Measurements from ENCODE around the gene MRPS6.

MRPS6 gene

GRCh38 chr21:34187935-34188334 is 114.6 kb downstream of the MRPS6 start:
- TF ChIP-seq CTCF (IDR thresholded peaks at IDR 0.05; ENCODE audit: insufficient read depth, low read length, poor library complexity, severe bottlenecking) = no peak
- no peak for DNase-seq (ENCODE audit: extremely low read depth, insufficient read length)
- H3K27me3 ChIP-seq (replicated peaks; ENCODE audit: control insufficient read depth, insufficient read depth, low read length) = no peaks in the 10 kb centered on the region
- no peaks in the 10 kb centered on the region for H3K36me3 ChIP-seq (ENCODE audit: control insufficient read depth, insufficient read depth, low read length)
- H3K4me3 ChIP-seq (replicated peaks; ENCODE audit: low read depth, low read length) = no peak overlapping the region

GRCh38 chr21:34189506-34189905 is 116.1 kb downstream of the MRPS6 start:
- no peaks in the 10 kb centered on the region for H3K36me3 ChIP-seq (ENCODE audit: control insufficient read depth, insufficient read depth, low read length)
- H3K27me3 ChIP-seq (replicated peaks; ENCODE audit: control insufficient read depth, insufficient read depth, low read length) = no peaks in the 10 kb centered on the region
- no peak for TF ChIP-seq CTCF (IDR thresholded peaks at IDR 0.05; ENCODE audit: insufficient read depth, low read length, poor library complexity, severe bottlenecking)
- no peak overlapping the region for H3K4me3 ChIP-seq (replicated peaks; ENCODE audit: low read depth, low read length)
- no peak for DNase-seq (ENCODE audit: extremely low read depth, insufficient read length)

- TF ChIP-seq CTCF (IDR thresholded peaks at IDR 0.05; ENCODE audit: insufficient read depth, low read length, poor library complexity, severe bottlenecking) = no peak
- DNase-seq (ENCODE audit: extremely low read depth, insufficient read length) = no peak
- no peaks in the 10 kb centered on the region for H3K27me3 ChIP-seq (replicated peaks; ENCODE audit: control insufficient read depth, insufficient read depth, low read length)
- no peak overlapping the region for H3K4me3 ChIP-seq (replicated peaks; ENCODE audit: low read depth, low read length)
- no peaks in the 10 kb centered on the region for H3K36me3 ChIP-seq (ENCODE audit: control insufficient read depth, insufficient read depth, low read length)
Measured at GRCh38 chr21:34190576-34191321, 117.4 kb downstream of the MRPS6 start.

GRCh38 chr21:34191876-34192275 is 118.5 kb downstream of the MRPS6 start:
- no peak for DNase-seq (ENCODE audit: extremely low read depth, insufficient read length)
- no peak for TF ChIP-seq CTCF (IDR thresholded peaks at IDR 0.05; ENCODE audit: insufficient read depth, low read length, poor library complexity, severe bottlenecking)
- no peaks in the 10 kb centered on the region for H3K27me3 ChIP-seq (replicated peaks; ENCODE audit: control insufficient read depth, insufficient read depth, low read length)
- H3K4me3 ChIP-seq (replicated peaks; ENCODE audit: low read depth, low read length) = no peak overlapping the region
- no peaks in the 10 kb centered on the region for H3K36me3 ChIP-seq (ENCODE audit: control insufficient read depth, insufficient read depth, low read length)
